Measurements from ENCODE around the gene MYO3B.

DNA sequence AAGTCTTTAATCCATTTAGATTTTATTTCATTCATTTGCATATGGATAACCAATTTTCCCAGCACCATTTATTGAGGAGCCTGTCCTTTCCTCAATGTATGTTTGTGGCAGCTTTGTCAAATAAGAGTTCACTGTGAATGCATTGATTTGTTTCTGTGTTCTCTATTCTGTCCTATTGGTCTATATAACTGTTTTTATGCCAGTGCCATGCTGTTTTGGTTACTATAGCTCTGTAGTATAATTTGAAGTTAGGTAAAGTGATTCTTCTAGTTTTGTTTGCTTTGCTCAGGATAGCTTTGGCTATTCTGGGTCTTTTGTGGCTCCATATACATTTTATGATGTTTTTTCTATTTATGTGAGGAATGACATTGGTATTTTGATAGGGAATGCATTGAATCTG is 7.4 kb downstream of the MYO3B start:
- TF ChIP-seq POLR2A (IDR thresholded peaks at IDR 0.05; ENCODE audit: low read depth, low read length) (no peak), JUN (IDR thresholded peaks at IDR 0.05; ENCODE audit: borderline replicate concordance, insufficient read depth, insufficient read length, low read depth) (no peak), EZH2 (IDR thresholded peaks at IDR 0.05; ENCODE audit: borderline replicate concordance, low read depth, low read length, severe bottlenecking) (no peak), MYC (IDR thresholded peaks at IDR 0.05; ENCODE audit: low read depth, low read length) (no peak)
- TF ChIP-seq, protein P1, sequence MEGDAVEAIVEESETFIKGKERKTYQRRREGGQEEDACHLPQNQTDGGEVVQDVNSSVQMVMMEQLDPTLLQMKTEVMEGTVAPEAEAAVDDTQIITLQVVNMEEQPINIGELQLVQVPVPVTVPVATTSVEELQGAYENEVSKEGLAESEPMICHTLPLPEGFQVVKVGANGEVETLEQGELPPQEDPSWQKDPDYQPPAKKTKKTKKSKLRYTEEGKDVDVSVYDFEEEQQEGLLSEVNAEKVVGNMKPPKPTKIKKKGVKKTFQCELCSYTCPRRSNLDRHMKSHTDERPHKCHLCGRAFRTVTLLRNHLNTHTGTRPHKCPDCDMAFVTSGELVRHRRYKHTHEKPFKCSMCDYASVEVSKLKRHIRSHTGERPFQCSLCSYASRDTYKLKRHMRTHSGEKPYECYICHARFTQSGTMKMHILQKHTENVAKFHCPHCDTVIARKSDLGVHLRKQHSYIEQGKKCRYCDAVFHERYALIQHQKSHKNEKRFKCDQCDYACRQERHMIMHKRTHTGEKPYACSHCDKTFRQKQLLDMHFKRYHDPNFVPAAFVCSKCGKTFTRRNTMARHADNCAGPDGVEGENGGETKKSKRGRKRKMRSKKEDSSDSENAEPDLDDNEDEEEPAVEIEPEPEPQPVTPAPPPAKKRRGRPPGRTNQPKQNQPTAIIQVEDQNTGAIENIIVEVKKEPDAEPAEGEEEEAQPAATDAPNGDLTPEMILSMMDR (IDR thresholded peaks at IDR 0.05; ENCODE audit: extremely low read depth in 1 of 2, insufficient read depth in 1 of 2, low read depth in 1 of 2, low read length in 2 of 2) = no peak
- TF ChIP-seq, protein P2, sequence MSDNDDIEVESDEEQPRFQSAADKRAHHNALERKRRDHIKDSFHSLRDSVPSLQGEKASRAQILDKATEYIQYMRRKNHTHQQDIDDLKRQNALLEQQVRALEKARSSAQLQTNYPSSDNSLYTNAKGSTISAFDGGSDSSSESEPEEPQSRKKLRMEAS (IDR thresholded peaks at IDR 0.05; ENCODE audit: insufficient read depth, insufficient read length) = no peak
